ENCODE results near the gene FOXE1. TPM values are rescaled to one million over a fixed set of nuclear protein-coding genes. Genes with fewer than 3 reads are reported as not detected.

The FOXE1 gene
- total and polyA plus RNA-seq, 2 experiments from 2014 or later = 0.45 TPM; not detected in 1

DNA sequence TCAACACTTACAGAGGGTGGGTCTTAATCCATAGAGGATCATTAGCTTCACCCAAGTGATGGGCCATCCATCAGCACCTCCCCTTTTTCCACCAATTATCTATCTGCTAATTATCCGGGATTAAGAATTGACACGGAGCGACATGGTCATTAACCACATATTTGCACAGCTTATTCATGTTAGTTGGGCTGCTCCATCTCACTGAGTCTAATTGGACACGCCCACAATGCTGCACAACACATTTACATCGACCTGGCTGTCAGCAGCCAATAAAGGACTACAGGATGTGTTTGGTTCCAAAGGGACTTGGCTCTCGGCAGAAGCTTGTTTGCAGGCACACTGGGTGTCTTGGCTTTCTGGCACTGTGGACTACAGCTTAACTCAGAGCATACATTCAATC, 21.6 kb downstream of the FOXE1 start:
- H4K20me1 ChIP-seq (replicated peaks; ENCODE audit: insufficient read depth) = no peaks in the 10 kb centered on the region
- no peaks in the 10 kb centered on the region for H3K36me3 ChIP-seq (ENCODE audit: insufficient read depth)
- H3K4me2 ChIP-seq = no peak overlapping the region
- Mint-ChIP-seq H3K27ac (no peak overlapping the region), H3K4me1 (peaks cover 6% of the 10 kb centered on the region), H3K9me3 (peaks cover 20% of the 10 kb centered on the region; the same call in 2 of the 3 replicates), H3K27me3 (ENCODE audit: insufficient read depth, low read depth, poor library complexity) (peaks cover 6% of the 10 kb centered on the region), H3K36me3 (ENCODE audit: low read depth) (peaks cover 4% of the 10 kb centered on the region; the same call in 1 of the 3 replicates), H3K4me3 (no peak overlapping the region)
- no peaks in the 10 kb centered on the region for H3K79me2 ChIP-seq (replicated peaks; ENCODE audit: insufficient read depth)
- no peak overlapping the region for H3K4me3 ChIP-seq
- peaks cover 8% of the 10 kb centered on the region for H3K9me2 ChIP-seq (ENCODE audit: insufficient read depth)
- TF ChIP-seq EZH2 (IDR thresholded peaks at IDR 0.05; ENCODE audit: low read depth, unreplicated experiment) (no peak), ZNF114 (CRISPR knock-in tag; IDR thresholded peaks at IDR 0.05) (no peak), ZNF331 (CRISPR knock-in tag; IDR thresholded peaks at IDR 0.05; ENCODE audit: low read depth) (no peak), POLR2AphosphoS5 (IDR thresholded peaks at IDR 0.05; ENCODE audit: low read depth) (no peak), NANOG (IDR thresholded peaks at IDR 0.05; ENCODE audit: borderline replicate concordance) (no peak), JUNB (IDR thresholded peaks at IDR 0.05; ENCODE audit: unreplicated experiment) (no peak), CREB1 (CRISPR knock-in tag; IDR thresholded peaks at IDR 0.05; ENCODE audit: low read depth) (no peak), EZH2phosphoT487 (IDR thresholded peaks at IDR 0.05; ENCODE audit: unreplicated experiment) (no peak), STAT1 (IDR thresholded peaks at IDR 0.05; ENCODE audit: unreplicated experiment) (no peak)
- TF ChIP-seq, protein P1, sequence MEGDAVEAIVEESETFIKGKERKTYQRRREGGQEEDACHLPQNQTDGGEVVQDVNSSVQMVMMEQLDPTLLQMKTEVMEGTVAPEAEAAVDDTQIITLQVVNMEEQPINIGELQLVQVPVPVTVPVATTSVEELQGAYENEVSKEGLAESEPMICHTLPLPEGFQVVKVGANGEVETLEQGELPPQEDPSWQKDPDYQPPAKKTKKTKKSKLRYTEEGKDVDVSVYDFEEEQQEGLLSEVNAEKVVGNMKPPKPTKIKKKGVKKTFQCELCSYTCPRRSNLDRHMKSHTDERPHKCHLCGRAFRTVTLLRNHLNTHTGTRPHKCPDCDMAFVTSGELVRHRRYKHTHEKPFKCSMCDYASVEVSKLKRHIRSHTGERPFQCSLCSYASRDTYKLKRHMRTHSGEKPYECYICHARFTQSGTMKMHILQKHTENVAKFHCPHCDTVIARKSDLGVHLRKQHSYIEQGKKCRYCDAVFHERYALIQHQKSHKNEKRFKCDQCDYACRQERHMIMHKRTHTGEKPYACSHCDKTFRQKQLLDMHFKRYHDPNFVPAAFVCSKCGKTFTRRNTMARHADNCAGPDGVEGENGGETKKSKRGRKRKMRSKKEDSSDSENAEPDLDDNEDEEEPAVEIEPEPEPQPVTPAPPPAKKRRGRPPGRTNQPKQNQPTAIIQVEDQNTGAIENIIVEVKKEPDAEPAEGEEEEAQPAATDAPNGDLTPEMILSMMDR (conservative IDR thresholded peaks at IDR 0.05; ENCODE audit: low read depth in 2 of 2) = no peak
- TF ChIP-seq, protein P2, sequence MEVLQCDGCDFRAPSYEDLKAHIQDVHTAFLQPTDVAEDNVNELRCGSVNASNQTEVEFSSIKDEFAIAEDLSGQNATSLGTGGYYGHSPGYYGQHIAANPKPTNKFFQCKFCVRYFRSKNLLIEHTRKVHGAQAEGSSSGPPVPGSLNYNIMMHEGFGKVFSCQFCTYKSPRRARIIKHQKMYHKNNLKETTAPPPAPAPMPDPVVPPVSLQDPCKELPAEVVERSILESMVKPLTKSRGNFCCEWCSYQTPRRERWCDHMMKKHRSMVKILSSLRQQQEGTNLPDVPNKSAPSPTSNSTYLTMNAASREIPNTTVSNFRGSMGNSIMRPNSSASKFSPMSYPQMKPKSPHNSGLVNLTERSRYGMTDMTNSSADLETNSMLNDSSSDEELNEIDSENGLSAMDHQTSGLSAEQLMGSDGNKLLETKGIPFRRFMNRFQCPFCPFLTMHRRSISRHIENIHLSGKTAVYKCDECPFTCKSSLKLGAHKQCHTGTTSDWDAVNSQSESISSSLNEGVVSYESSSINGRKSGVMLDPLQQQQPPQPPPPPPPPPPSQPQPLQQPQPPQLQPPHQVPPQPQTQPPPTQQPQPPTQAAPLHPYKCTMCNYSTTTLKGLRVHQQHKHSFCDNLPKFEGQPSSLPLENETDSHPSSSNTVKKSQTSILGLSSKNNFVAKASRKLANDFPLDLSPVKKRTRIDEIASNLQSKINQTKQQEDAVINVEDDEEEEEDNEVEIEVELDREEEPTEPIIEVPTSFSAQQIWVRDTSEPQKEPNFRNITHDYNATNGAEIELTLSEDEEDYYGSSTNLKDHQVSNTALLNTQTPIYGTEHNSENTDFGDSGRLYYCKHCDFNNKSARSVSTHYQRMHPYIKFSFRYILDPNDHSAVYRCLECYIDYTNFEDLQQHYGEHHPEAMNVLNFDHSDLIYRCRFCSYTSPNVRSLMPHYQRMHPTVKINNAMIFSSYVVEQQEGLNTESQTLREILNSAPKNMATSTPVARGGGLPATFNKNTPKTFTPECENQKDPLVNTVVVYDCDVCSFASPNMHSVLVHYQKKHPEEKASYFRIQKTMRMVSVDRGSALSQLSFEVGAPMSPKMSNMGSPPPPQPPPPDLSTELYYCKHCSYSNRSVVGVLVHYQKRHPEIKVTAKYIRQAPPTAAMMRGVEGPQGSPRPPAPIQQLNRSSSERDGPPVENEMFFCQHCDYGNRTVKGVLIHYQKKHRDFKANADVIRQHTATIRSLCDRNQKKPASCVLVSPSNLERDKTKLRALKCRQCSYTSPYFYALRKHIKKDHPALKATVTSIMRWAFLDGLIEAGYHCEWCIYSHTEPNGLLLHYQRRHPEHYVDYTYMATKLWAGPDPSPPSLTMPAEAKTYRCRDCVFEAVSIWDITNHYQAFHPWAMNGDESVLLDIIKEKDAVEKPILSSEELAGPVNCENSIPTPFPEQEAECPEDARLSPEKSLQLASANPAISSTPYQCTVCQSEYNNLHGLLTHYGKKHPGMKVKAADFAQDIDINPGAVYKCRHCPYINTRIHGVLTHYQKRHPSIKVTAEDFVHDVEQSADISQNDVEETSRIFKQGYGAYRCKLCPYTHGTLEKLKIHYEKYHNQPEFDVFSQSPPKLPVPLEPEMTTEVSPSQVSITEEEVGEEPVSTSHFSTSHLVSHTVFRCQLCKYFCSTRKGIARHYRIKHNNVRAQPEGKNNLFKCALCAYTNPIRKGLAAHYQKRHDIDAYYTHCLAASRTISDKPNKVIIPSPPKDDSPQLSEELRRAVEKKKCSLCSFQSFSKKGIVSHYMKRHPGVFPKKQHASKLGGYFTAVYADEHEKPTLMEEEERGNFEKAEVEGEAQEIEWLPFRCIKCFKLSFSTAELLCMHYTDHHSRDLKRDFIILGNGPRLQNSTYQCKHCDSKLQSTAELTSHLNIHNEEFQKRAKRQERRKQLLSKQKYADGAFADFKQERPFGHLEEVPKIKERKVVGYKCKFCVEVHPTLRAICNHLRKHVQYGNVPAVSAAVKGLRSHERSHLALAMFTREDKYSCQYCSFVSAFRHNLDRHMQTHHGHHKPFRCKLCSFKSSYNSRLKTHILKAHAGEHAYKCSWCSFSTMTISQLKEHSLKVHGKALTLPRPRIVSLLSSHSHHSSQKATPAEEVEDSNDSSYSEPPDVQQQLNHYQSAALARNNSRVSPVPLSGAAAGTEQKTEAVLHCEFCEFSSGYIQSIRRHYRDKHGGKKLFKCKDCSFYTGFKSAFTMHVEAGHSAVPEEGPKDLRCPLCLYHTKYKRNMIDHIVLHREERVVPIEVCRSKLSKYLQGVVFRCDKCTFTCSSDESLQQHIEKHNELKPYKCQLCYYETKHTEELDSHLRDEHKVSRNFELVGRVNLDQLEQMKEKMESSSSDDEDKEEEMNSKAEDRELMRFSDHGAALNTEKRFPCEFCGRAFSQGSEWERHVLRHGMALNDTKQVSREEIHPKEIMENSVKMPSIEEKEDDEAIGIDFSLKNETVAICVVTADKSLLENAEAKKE (CRISPR knock-in tag; IDR thresholded peaks at IDR 0.05) = no peak
- TF ChIP-seq, protein P3, sequence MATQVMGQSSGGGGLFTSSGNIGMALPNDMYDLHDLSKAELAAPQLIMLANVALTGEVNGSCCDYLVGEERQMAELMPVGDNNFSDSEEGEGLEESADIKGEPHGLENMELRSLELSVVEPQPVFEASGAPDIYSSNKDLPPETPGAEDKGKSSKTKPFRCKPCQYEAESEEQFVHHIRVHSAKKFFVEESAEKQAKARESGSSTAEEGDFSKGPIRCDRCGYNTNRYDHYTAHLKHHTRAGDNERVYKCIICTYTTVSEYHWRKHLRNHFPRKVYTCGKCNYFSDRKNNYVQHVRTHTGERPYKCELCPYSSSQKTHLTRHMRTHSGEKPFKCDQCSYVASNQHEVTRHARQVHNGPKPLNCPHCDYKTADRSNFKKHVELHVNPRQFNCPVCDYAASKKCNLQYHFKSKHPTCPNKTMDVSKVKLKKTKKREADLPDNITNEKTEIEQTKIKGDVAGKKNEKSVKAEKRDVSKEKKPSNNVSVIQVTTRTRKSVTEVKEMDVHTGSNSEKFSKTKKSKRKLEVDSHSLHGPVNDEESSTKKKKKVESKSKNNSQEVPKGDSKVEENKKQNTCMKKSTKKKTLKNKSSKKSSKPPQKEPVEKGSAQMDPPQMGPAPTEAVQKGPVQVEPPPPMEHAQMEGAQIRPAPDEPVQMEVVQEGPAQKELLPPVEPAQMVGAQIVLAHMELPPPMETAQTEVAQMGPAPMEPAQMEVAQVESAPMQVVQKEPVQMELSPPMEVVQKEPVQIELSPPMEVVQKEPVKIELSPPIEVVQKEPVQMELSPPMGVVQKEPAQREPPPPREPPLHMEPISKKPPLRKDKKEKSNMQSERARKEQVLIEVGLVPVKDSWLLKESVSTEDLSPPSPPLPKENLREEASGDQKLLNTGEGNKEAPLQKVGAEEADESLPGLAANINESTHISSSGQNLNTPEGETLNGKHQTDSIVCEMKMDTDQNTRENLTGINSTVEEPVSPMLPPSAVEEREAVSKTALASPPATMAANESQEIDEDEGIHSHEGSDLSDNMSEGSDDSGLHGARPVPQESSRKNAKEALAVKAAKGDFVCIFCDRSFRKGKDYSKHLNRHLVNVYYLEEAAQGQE (IDR thresholded peaks at IDR 0.05; ENCODE audit: unreplicated experiment) = no peak
- TF ChIP-seq, protein P4, sequence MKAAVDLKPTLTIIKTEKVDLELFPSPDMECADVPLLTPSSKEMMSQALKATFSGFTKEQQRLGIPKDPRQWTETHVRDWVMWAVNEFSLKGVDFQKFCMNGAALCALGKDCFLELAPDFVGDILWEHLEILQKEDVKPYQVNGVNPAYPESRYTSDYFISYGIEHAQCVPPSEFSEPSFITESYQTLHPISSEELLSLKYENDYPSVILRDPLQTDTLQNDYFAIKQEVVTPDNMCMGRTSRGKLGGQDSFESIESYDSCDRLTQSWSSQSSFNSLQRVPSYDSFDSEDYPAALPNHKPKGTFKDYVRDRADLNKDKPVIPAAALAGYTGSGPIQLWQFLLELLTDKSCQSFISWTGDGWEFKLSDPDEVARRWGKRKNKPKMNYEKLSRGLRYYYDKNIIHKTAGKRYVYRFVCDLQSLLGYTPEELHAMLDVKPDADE (IDR thresholded peaks at IDR 0.05) = no peak
- H3K27ac ChIP-seq (ENCODE audit: low read depth) = no peak overlapping the region
- ATAC-seq (no peak), DNase-seq (ENCODE audit: low spot score) (no peak)
- no peak overlapping the region for H2AFZ ChIP-seq
- no peaks in the 10 kb centered on the region; the same call in 1 of the 2 replicates for H3K27me3 ChIP-seq (ENCODE audit: insufficient read depth)
- no peaks in the 10 kb centered on the region for H3F3A ChIP-seq (replicated peaks; ENCODE audit: low read depth)
- H3K4me1 ChIP-seq (ENCODE audit: insufficient read depth) = peaks cover 4% of the 10 kb centered on the region; the same call in 1 of the 2 replicates
